SK-N-SH treated with all-trans-retinoic acid at 6 μM for 48 hours (cell line): ENCODE results near the gene SUSD3.

ENCODE experiments used
- ARNTL ChIP-seq: fragments of 450-650 bp; formaldehyde crosslinking; IDR thresholded peaks from 2 replicates; pipeline ENCODE4 v1.5.0; 2020; ENCODE audit warnings: low read depth, mild to moderate bottlenecking, moderate library complexity, borderline replicate concordance
- RARB ChIP-seq: fragments of 250-450 bp; sonication (Bioruptor Pico); IDR thresholded peaks from 2 replicates; pipeline ENCODE4 v1.8.0; 2021; ENCODE audit warnings: mild to moderate bottlenecking, moderate library complexity
- ZC3H10 ChIP-seq: fragments of 250-450 bp; sonication (Bioruptor Pico); IDR thresholded peaks from 2 replicates; pipeline ENCODE4 v1.5.1; 2021; ENCODE audit warnings: mild to moderate bottlenecking, moderate library complexity
- ZFP3 ChIP-seq: fragments of 250-450 bp; sonication (Bioruptor Pico); IDR thresholded peaks from 2 replicates; pipeline ENCODE4 v1.5.0; 2020; ENCODE audit warnings: mild to moderate bottlenecking, moderate library complexity
- ZFP30 ChIP-seq: fragments of 450-650 bp; formaldehyde crosslinking; IDR thresholded peaks from 2 replicates; pipeline ENCODE4 v1.5.0; 2022; ENCODE audit warnings: mild to moderate bottlenecking, moderate library complexity
- TF ChIP-seq, protein P1 (sequence below): fragments of 250-450 bp; sonication (Bioruptor Pico); IDR thresholded peaks from 2 replicates; pipeline ENCODE4 v1.8.0; 2020; ENCODE audit warnings: mild to moderate bottlenecking, moderate library complexity, borderline replicate concordance
- TF ChIP-seq, protein P2 (sequence below): fragments of 250-450 bp; sonication (Bioruptor Pico); IDR thresholded peaks from 2 replicates; pipeline ENCODE4 v1.5.0; 2020; ENCODE audit warnings: mild to moderate bottlenecking, moderate library complexity
- TF ChIP-seq, protein P3 (sequence below): fragments of 250-450 bp; sonication (Bioruptor Pico); IDR thresholded peaks from 2 replicates; pipeline ENCODE4 v1.5.1; 2021; ENCODE audit warnings: mild to moderate bottlenecking, moderate library complexity

DNA sequence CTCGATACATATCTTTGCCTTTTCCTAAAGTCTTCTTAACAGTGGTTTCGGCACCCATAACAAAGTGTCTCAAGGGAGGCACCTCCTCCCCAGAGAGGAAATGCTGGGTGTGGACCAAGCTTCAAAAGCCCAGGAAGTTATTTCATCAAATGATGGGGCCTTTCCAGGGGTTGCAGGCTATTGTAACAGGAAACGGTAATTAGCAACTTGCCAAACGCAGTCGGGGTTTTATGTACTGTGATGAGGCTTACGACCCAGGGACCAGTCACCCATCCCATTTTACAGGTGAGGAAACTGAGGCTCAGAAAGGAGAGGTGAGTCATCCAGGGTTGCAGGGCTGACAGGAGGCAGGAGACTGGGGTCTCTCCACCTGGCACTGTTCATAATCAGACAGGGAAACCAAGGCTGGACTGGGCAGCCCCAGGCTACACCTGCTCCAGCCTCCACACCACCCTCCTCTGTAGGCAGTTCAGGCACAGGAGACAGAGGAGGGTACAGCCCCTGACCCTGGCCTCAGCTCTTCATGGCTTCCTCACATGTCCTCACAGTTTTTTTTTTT, 30.0 kb upstream of the SUSD3 start:
- no peak for TF ChIP-seq ZC3H10 (CRISPR knock-in tag)
- no peak for TF ChIP-seq ZFP30 (CRISPR knock-in tag)
- TF ChIP-seq, protein P1, sequence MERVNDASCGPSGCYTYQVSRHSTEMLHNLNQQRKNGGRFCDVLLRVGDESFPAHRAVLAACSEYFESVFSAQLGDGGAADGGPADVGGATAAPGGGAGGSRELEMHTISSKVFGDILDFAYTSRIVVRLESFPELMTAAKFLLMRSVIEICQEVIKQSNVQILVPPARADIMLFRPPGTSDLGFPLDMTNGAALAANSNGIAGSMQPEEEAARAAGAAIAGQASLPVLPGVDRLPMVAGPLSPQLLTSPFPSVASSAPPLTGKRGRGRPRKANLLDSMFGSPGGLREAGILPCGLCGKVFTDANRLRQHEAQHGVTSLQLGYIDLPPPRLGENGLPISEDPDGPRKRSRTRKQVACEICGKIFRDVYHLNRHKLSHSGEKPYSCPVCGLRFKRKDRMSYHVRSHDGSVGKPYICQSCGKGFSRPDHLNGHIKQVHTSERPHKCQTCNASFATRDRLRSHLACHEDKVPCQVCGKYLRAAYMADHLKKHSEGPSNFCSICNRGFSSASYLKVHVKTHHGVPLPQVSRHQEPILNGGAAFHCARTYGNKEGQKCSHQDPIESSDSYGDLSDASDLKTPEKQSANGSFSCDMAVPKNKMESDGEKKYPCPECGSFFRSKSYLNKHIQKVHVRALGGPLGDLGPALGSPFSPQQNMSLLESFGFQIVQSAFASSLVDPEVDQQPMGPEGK (CRISPR knock-in tag) = no peak
- no peak for TF ChIP-seq ARNTL
- no peak for TF ChIP-seq RARB (CRISPR knock-in tag)
- TF ChIP-seq, protein P2, sequence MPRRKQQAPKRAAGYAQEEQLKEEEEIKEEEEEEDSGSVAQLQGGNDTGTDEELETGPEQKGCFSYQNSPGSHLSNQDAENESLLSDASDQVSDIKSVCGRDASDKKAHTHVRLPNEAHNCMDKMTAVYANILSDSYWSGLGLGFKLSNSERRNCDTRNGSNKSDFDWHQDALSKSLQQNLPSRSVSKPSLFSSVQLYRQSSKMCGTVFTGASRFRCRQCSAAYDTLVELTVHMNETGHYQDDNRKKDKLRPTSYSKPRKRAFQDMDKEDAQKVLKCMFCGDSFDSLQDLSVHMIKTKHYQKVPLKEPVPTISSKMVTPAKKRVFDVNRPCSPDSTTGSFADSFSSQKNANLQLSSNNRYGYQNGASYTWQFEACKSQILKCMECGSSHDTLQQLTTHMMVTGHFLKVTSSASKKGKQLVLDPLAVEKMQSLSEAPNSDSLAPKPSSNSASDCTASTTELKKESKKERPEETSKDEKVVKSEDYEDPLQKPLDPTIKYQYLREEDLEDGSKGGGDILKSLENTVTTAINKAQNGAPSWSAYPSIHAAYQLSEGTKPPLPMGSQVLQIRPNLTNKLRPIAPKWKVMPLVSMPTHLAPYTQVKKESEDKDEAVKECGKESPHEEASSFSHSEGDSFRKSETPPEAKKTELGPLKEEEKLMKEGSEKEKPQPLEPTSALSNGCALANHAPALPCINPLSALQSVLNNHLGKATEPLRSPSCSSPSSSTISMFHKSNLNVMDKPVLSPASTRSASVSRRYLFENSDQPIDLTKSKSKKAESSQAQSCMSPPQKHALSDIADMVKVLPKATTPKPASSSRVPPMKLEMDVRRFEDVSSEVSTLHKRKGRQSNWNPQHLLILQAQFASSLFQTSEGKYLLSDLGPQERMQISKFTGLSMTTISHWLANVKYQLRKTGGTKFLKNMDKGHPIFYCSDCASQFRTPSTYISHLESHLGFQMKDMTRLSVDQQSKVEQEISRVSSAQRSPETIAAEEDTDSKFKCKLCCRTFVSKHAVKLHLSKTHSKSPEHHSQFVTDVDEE = no peak
- TF ChIP-seq, protein P3, sequence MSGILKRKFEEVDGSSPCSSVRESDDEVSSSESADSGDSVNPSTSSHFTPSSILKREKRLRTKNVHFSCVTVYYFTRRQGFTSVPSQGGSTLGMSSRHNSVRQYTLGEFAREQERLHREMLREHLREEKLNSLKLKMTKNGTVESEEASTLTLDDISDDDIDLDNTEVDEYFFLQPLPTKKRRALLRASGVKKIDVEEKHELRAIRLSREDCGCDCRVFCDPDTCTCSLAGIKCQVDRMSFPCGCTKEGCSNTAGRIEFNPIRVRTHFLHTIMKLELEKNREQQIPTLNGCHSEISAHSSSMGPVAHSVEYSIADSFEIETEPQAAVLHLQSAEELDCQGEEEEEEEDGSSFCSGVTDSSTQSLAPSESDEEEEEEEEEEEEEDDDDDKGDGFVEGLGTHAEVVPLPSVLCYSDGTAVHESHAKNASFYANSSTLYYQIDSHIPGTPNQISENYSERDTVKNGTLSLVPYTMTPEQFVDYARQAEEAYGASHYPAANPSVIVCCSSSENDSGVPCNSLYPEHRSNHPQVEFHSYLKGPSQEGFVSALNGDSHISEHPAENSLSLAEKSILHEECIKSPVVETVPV (CRISPR knock-in tag) = no peak
- no peak for TF ChIP-seq ZFP3 (CRISPR knock-in tag)
